SK-N-SH (cell line): ENCODE data around the gene GRP.

Experiments used
- CTCF ChIP-seq: fragments of 200-600 bp; sonication (generic); IDR thresholded peaks from 2 replicates; pipeline ENCODE4 v1.6.1; 2017; ENCODE audit warnings: antibody characterized with exemption, mild to moderate bottlenecking, moderate library complexity
- EZH2phosphoT487 ChIP-seq: fragments of 200-600 bp; sonication (generic); IDR thresholded peaks from 2 replicates; pipeline ENCODE4 v1.6.1; 2017; ENCODE audit warnings: low read depth, mixed run types, mild to moderate bottlenecking, antibody characterized with exemption, moderate library complexity, borderline replicate concordance
- NFIC ChIP-seq: IDR thresholded peaks from 2 replicates; pipeline ENCODE4 v1.4.0; 2012; ENCODE audit warnings: borderline replicate concordance
- POLR2AphosphoS5 ChIP-seq: IDR thresholded peaks from 2 replicates; pipeline ENCODE4 v1.6.1; 2012; ENCODE audit warnings: low read depth, low read length
- SMC3 ChIP-seq: IDR thresholded peaks from 2 replicates; pipeline ENCODE4 v1.6.1; 2012; ENCODE audit warnings: low read depth, low read length, improper control_type of control experiment
- TEAD4 ChIP-seq: IDR thresholded peaks from 2 replicates; pipeline ENCODE4 v1.4.0; 2012; ENCODE audit warnings: mild to moderate bottlenecking, borderline replicate concordance; ENCODE audit not compliant: insufficient read depth
- USF2 ChIP-seq: fragments of 150-350 bp; IDR thresholded peaks from 2 replicates; pipeline ENCODE4 v1.6.1; 2017; ENCODE audit warnings: antibody characterized with exemption, low read length, low read depth, borderline replicate concordance
- ZBTB33 ChIP-seq: IDR thresholded peaks from 2 replicates; pipeline ENCODE4 v1.4.0; 2012; ENCODE audit warnings: low read depth, borderline replicate concordance

GRCh38 chr18:59220784-59221765 lies 1.1 kb downstream of the GRP start:
- TF ChIP-seq TEAD4 (no peak), EZH2phosphoT487 (no peak), ZBTB33 (no peak), POLR2AphosphoS5 (no peak), NFIC (no peak), SMC3 (no peak), CTCF (no peak), USF2 (no peak)
